Mucosa of stomach (tissue), 1 donor: ENCODE data around the gene ADORA2A.

Experiments used
- H3K27me3 ChIP-seq: one replicate; pipeline ENCODE4 v1.7.0; 2013; ENCODE audit warnings: mild to moderate bottlenecking, low read length; ENCODE audit not compliant: control insufficient read depth, insufficient read depth
- H3K36me3 ChIP-seq: one replicate; pipeline ENCODE4 v1.7.0; 2013; ENCODE audit warnings: low read length; ENCODE audit not compliant: control insufficient read depth, insufficient read depth
- H3K4me1 ChIP-seq: one replicate; pipeline ENCODE4 v1.7.0; 2013; ENCODE audit warnings: mild to moderate bottlenecking, low read length; ENCODE audit not compliant: control insufficient read depth, insufficient read depth
- H3K4me3 ChIP-seq: one replicate; pipeline ENCODE4 v1.7.0; 2013; ENCODE audit warnings: low read length
- H3K9ac ChIP-seq: one replicate; pipeline ENCODE4 v1.7.0; 2013; ENCODE audit warnings: mild to moderate bottlenecking, low read length, moderate library complexity
- H3K9me3 ChIP-seq: one replicate; pipeline ENCODE4 v1.7.0; 2013; ENCODE audit warnings: mild to moderate bottlenecking, low read length, moderate library complexity; ENCODE audit not compliant: control insufficient read depth
- donor health status: Pancreatic carcinoma.

ADORA2A gene

GRCh38 chr22:24406322-24407277, 20.8 kb upstream of the ADORA2A start:
- no peak overlapping the region for H3K4me3 ChIP-seq
- H3K9ac ChIP-seq: no peak overlapping the region
- peaks cover 22% of the 10 kb centered on the region for H3K4me1 ChIP-seq
- no peaks in the 10 kb centered on the region for H3K27me3 ChIP-seq
- no peaks in the 10 kb centered on the region for H3K9me3 ChIP-seq
- H3K36me3 ChIP-seq: peaks cover 2% of the 10 kb centered on the region

GRCh38 chr22:24407278-24407665, 20.1 kb upstream of the ADORA2A start:
- Histone ChIP-seq H3K4me3 (no peak overlapping the region), H3K36me3 (peaks cover 5% of the 10 kb centered on the region), H3K4me1 (peaks cover 15% of the 10 kb centered on the region), H3K9me3 (no peaks in the 10 kb centered on the region), H3K9ac (no peak overlapping the region), H3K27me3 (no peaks in the 10 kb centered on the region)

GRCh38 chr22:24407884-24408283, 19.5 kb upstream of the ADORA2A start:
- Histone ChIP-seq H3K36me3 (peaks cover 10% of the 10 kb centered on the region), H3K27me3 (no peaks in the 10 kb centered on the region), H3K4me3 (no peak overlapping the region), H3K4me1 (peaks cover 9% of the 10 kb centered on the region), H3K9me3 (no peaks in the 10 kb centered on the region), H3K9ac (no peak overlapping the region)

GRCh38 chr22:24408630-24409029, 18.8 kb upstream of the ADORA2A start:
- Histone ChIP-seq H3K4me1 (peaks cover 2% of the 10 kb centered on the region), H3K36me3 (peaks cover 10% of the 10 kb centered on the region), H3K9me3 (no peaks in the 10 kb centered on the region), H3K27me3 (no peaks in the 10 kb centered on the region), H3K4me3 (no peak overlapping the region), H3K9ac (no peak overlapping the region)

- Histone ChIP-seq H3K9me3 (no peaks in the 10 kb centered on the region), H3K4me3 (no peak overlapping the region), H3K27me3 (no peaks in the 10 kb centered on the region), H3K9ac (no peak overlapping the region), H3K4me1 (no peaks in the 10 kb centered on the region), H3K36me3 (peaks cover 10% of the 10 kb centered on the region)
Observed at GRCh38 chr22:24409707-24410106, 17.7 kb upstream of the ADORA2A start.

GRCh38 chr22:24410110-24410856, 17.1 kb upstream of the ADORA2A start:
- Histone ChIP-seq H3K27me3 (no peaks in the 10 kb centered on the region), H3K4me1 (no peaks in the 10 kb centered on the region), H3K4me3 (no peak overlapping the region), H3K9me3 (no peaks in the 10 kb centered on the region), H3K36me3 (peaks cover 10% of the 10 kb centered on the region), H3K9ac (no peak overlapping the region)

GRCh38 chr22:24411256-24412004, 16.0 kb upstream of the ADORA2A start:
- Histone ChIP-seq H3K36me3 (peaks cover 10% of the 10 kb centered on the region), H3K9me3 (no peaks in the 10 kb centered on the region), H3K4me3 (no peak overlapping the region), H3K4me1 (no peaks in the 10 kb centered on the region), H3K9ac (no peak overlapping the region), H3K27me3 (no peaks in the 10 kb centered on the region)

GRCh38 chr22:24412274-24412673, 15.1 kb upstream of the ADORA2A start:
- H3K9ac ChIP-seq: no peak overlapping the region
- H3K36me3 ChIP-seq: peaks cover 10% of the 10 kb centered on the region
- no peaks in the 10 kb centered on the region for H3K9me3 ChIP-seq
- no peak overlapping the region for H3K4me3 ChIP-seq
- H3K4me1 ChIP-seq: no peaks in the 10 kb centered on the region
- no peaks in the 10 kb centered on the region for H3K27me3 ChIP-seq

- no peak overlapping the region for H3K9ac ChIP-seq
- no peak overlapping the region for H3K4me3 ChIP-seq
- no peaks in the 10 kb centered on the region for H3K27me3 ChIP-seq
- peaks cover 10% of the 10 kb centered on the region for H3K36me3 ChIP-seq
- no peaks in the 10 kb centered on the region for H3K9me3 ChIP-seq
- H3K4me1 ChIP-seq: no peaks in the 10 kb centered on the region
Observed at GRCh38 chr22:24413271-24413670, 14.1 kb upstream of the ADORA2A start.

- Histone ChIP-seq H3K9me3 (no peaks in the 10 kb centered on the region), H3K27me3 (no peaks in the 10 kb centered on the region), H3K9ac (no peak overlapping the region), H3K36me3 (peaks cover 10% of the 10 kb centered on the region), H3K4me3 (no peak overlapping the region), H3K4me1 (no peaks in the 10 kb centered on the region)
Observed at GRCh38 chr22:24413736-24414385, 13.5 kb upstream of the ADORA2A start.

GRCh38 chr22:24414523-24414922, 12.9 kb upstream of the ADORA2A start:
- peaks cover 10% of the 10 kb centered on the region for H3K36me3 ChIP-seq
- no peaks in the 10 kb centered on the region for H3K9me3 ChIP-seq
- H3K9ac ChIP-seq: no peak overlapping the region
- H3K4me1 ChIP-seq: no peaks in the 10 kb centered on the region
- no peak overlapping the region for H3K4me3 ChIP-seq
- H3K27me3 ChIP-seq: no peaks in the 10 kb centered on the region
